Neural crest cell (in vitro differentiated cells): ENCODE data around the gene STXBP3. TPM values are rescaled to one million over a fixed set of nuclear protein-coding genes. Genes with fewer than 3 reads are reported as not detected.

ENCODE experiments used
- DNase-seq: peaks from one replicate; pipeline ENCODE4 v3.0.0; 2021; ENCODE audit warnings: low read depth, mixed read lengths, low spot score
- H3K27ac Mint-ChIP-seq: one replicate; pipeline ENCODE4 v1.8.0; 2021; ENCODE audit warnings: mild to moderate bottlenecking, mixed read lengths; ENCODE audit not compliant: unreplicated experiment
- H3K27me3 Mint-ChIP-seq: 2 replicates; pipeline ENCODE4 v1.8.0; 2021; ENCODE audit warnings: low read depth, mild to moderate bottlenecking, mixed read lengths
- H3K36me3 Mint-ChIP-seq: 2 replicates; pipeline ENCODE4 v1.8.0; 2021; ENCODE audit warnings: low read depth, mild to moderate bottlenecking, mixed read lengths
- H3K4me1 Mint-ChIP-seq: 2 replicates; pipeline ENCODE4 v1.8.0; 2021; ENCODE audit warnings: mixed read lengths
- H3K4me3 Mint-ChIP-seq: one replicate; pipeline ENCODE4 v1.8.0; 2021; ENCODE audit warnings: mild to moderate bottlenecking, mixed read lengths
- H3K9me3 Mint-ChIP-seq: 2 replicates; pipeline ENCODE4 v1.8.0; 2021; ENCODE audit warnings: mixed read lengths
- total RNA-seq: library from RNA; stranded (reverse); gene quantifications from 2 replicates; pipeline ENCODE4 v1.2.1, GENCODE V29; 2021
- TF ChIP-seq, protein P1 (sequence below): fragments of 200-600 bp; sonication (generic); conservative IDR thresholded peaks from 2 replicates; pipeline ENCODE4 v1.5.0; 2021; ENCODE audit warnings: antibody characterized with exemption, mild to moderate bottlenecking

STXBP3 gene
- total RNA-seq, 1 donor from 2014 or later: 32.2 TPM

DNA sequence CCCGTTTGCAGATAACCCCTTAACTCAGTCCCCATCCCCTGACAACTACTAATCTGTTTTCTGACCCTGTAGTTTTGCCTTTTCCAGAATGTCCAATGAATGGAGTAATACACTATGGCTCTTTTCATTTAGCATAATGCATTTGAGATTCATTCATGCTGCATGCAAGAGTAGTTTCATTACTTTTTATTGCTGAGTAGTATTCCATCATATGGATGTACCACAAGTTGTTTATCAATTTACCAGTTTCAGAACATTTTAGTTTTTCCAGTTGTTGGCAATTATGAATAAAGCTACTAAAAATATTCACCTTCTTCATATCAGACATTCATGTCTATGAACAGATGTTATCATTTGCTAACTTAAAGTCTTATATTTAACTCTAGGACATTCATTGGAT lies 45.3 kb downstream of the STXBP3 start:
- Mint-ChIP-seq H3K9me3 (peaks cover 14% of the 10 kb centered on the region), H3K27me3 (no peaks in the 10 kb centered on the region), H3K4me1 (no peaks in the 10 kb centered on the region), H3K4me3 (no peak overlapping the region), H3K36me3 (peaks cover 48% of the 10 kb centered on the region), H3K27ac (no peak overlapping the region)
- no peak for DNase-seq
- TF ChIP-seq, protein P1, sequence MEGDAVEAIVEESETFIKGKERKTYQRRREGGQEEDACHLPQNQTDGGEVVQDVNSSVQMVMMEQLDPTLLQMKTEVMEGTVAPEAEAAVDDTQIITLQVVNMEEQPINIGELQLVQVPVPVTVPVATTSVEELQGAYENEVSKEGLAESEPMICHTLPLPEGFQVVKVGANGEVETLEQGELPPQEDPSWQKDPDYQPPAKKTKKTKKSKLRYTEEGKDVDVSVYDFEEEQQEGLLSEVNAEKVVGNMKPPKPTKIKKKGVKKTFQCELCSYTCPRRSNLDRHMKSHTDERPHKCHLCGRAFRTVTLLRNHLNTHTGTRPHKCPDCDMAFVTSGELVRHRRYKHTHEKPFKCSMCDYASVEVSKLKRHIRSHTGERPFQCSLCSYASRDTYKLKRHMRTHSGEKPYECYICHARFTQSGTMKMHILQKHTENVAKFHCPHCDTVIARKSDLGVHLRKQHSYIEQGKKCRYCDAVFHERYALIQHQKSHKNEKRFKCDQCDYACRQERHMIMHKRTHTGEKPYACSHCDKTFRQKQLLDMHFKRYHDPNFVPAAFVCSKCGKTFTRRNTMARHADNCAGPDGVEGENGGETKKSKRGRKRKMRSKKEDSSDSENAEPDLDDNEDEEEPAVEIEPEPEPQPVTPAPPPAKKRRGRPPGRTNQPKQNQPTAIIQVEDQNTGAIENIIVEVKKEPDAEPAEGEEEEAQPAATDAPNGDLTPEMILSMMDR: no peak

DNA sequence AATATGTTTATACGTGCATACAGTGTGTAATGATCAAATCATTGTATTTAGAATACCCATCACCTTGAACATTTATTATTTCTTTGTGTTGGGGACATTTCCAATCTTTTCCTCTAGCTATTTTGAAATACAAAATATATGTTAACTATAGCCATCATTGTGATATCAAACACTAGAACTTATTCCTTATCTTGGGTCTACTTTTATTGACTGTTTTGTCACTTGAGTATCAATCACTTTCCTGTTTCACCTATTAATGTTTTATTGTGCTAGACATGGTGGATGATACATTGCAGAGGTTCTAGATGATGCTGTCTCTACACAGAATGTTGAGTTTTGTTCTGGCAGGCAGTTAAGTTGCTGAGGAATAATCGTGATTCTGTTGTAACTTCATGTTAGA lies 45.9 kb downstream of the STXBP3 start:
- Mint-ChIP-seq H3K4me1 (no peaks in the 10 kb centered on the region), H3K9me3 (peaks cover 14% of the 10 kb centered on the region), H3K27ac (no peak overlapping the region), H3K27me3 (no peaks in the 10 kb centered on the region), H3K4me3 (no peak overlapping the region), H3K36me3 (peaks cover 44% of the 10 kb centered on the region)
- no peak for DNase-seq
- TF ChIP-seq, protein P1: no peak

DNA sequence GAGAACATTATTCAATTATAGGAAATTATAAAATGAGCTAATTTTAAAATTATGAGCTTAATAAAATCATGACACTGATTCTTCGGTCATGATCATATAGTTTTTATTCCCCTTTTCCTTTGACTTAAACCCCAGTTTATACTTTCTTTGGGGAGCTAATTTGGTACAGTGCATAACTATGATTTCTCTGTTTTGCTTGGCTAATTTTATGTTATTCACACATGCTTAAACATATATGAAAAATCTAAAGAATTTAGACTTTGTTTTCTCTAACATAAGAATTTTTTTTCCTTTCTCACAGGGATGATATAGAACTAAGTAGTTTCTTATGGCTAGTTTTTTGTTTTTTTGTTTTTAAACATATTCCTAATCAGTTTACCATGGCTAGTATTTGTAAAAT lies 52.5 kb downstream of the STXBP3 start:
- H3K27me3 Mint-ChIP-seq: no peaks in the 10 kb centered on the region
- no peak overlapping the region for H3K4me3 Mint-ChIP-seq
- H3K36me3 Mint-ChIP-seq: peaks cover 15% of the 10 kb centered on the region
- TF ChIP-seq, protein P1: no peak
- no peaks in the 10 kb centered on the region for H3K4me1 Mint-ChIP-seq
- H3K9me3 Mint-ChIP-seq: no peaks in the 10 kb centered on the region
- no peak overlapping the region for H3K27ac Mint-ChIP-seq
- DNase-seq: no peak

DNA sequence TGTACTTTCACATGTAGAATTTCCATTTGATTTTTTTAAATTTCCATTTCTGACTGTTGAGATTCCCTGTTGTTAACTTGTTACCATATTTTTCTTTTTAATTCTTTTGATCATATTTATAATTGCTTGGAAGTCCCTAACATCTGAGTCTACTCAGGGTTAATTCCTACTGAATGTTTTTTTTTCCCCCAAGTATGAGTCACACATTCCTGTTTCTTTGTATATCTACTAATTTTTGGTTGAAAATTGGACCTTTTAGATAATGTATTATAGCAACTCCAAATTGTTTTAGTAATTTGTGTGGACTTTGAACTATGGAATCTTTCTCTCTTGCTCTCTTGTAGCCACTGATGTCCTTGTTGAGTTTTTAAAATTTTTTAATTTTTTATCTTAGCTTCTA lies 54.6 kb downstream of the STXBP3 start:
- Mint-ChIP-seq H3K4me3 (no peak overlapping the region), H3K27ac (no peak overlapping the region), H3K27me3 (no peaks in the 10 kb centered on the region)

DNA sequence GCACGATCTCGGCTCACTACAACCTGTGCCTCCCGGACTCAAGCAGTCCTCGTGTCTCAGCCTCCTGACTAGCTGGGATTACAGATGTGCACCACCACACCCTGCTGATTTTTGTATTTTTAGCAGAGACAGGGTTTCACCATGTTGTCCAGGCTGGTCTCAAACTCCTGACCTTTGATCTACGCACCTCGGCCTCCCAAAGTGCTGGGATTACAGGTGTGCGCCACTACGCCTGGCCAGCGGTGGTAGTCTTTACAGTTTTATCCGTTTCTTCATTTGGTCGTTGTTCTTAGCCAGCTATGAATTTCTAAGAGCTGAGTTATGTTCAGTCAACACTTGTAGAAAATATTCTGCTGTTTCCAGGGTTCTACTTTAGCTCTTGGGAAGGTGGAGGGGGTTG lies 57.1 kb downstream of the STXBP3 start:
- Mint-ChIP-seq H3K27me3 (no peaks in the 10 kb centered on the region), H3K36me3 (peaks cover 21% of the 10 kb centered on the region), H3K27ac (no peak overlapping the region), H3K4me3 (no peak overlapping the region), H3K4me1 (no peaks in the 10 kb centered on the region), H3K9me3 (no peaks in the 10 kb centered on the region)
- TF ChIP-seq, protein P1: no peak
- DNase-seq: no peak

More for the DNA sequence above, 54.6 kb downstream of the STXBP3 start:
- Mint-ChIP-seq H3K36me3 (peaks cover 12% of the 10 kb centered on the region), H3K9me3 (no peaks in the 10 kb centered on the region), H3K4me1 (no peaks in the 10 kb centered on the region)
- TF ChIP-seq, protein P1: no peak
- DNase-seq: no peak

DNA sequence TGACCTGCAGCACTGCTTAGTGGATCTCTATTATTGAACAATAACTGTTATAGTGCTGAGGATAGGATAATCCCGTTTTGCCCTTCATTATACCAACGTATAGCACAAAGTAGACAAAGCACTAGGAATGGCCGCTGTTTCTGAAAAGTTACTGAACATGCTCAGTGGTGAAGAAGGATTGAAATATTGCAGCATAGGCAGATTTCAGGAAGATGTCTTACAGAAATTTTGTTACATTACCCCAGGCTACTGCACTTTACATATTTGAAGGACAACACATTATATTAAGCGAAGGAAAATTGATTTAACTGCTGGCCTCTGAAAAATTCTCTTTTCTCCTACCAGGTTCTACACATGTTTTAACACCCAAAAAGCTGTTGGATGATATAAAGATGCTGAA lies 62.0 kb downstream of the STXBP3 start:
- DNase-seq: no peak
- Mint-ChIP-seq H3K4me3 (no peak overlapping the region), H3K4me1 (peaks cover 3% of the 10 kb centered on the region), H3K27ac (no peak overlapping the region), H3K36me3 (peaks cover 9% of the 10 kb centered on the region), H3K27me3 (no peaks in the 10 kb centered on the region), H3K9me3 (no peaks in the 10 kb centered on the region)
- TF ChIP-seq, protein P1: no peak
